ENCODE measurements around the gene MYEF2.
A peak's percentile ranks its signal among the peaks of the same experiment; 100 is the strongest.

MYEF2 gene

GRCh38 chr15:48143856-48144255 is 34.2 kb downstream of the MYEF2 start:
- no peak for DNase-seq

- DNase-seq, result no peak
Measured at GRCh38 chr15:48132874-48133273, 45.2 kb downstream of the MYEF2 start.

- no peak for DNase-seq
Measured at GRCh38 chr15:48131324-48131723, 46.8 kb downstream of the MYEF2 start.

GRCh38 chr15:48126667-48127355 is 51.3 kb downstream of the MYEF2 start:
- no peak for DNase-seq

GRCh38 chr15:48121849-48122248 is 56.2 kb downstream of the MYEF2 start:
- DNase-seq, result no peak

GRCh38 chr15:48120745-48121144 is 57.4 kb downstream of the MYEF2 start, which contains the start of gene SLC24A5:
Gene SLC24A5, plus strand, starts transcription at chr15:48120990. Its CDS starts 55 bp downstream, at chr15:48121045.
- DNase-seq, result no peak

- no peak for DNase-seq
Measured at GRCh38 chr15:48119277-48119676, 58.8 kb downstream of the MYEF2 start.

GRCh38 chr15:48112242-48112641 is 65.9 kb downstream of the MYEF2 start:
- peak; percentile 14 for DNase-seq

- no peak for DNase-seq
Measured at GRCh38 chr15:48109856-48110531, 68.1 kb downstream of the MYEF2 start.

- no peak for DNase-seq
Measured at GRCh38 chr15:48109212-48109611, 68.9 kb downstream of the MYEF2 start.

- DNase-seq, result no peak
Measured at GRCh38 chr15:48105936-48106335, 72.2 kb downstream of the MYEF2 start.

GRCh38 chr15:48103647-48104046 is 74.4 kb downstream of the MYEF2 start:
- DNase-seq, result no peak

- no peak for DNase-seq
Measured at GRCh38 chr15:48102167-48102566, 75.9 kb downstream of the MYEF2 start.

- no peak for DNase-seq
Measured at GRCh38 chr15:48101376-48101961, 76.6 kb downstream of the MYEF2 start.

- DNase-seq, result no peak
Measured at GRCh38 chr15:48097264-48097663, 80.8 kb downstream of the MYEF2 start.

GRCh38 chr15:48096813-48097212 is 81.3 kb downstream of the MYEF2 start:
- DNase-seq, result no peak

- no peak for DNase-seq
Measured at GRCh38 chr15:48096355-48096786, 81.7 kb downstream of the MYEF2 start.

- DNase-seq, result no peak
Measured at GRCh38 chr15:48091522-48091921, 86.6 kb downstream of the MYEF2 start.

GRCh38 chr15:48090666-48091065 is 87.4 kb downstream of the MYEF2 start:
- no peak for DNase-seq

- no peak for DNase-seq
Measured at GRCh38 chr15:48090115-48090514, 88.0 kb downstream of the MYEF2 start.

- no peak for DNase-seq
Measured at GRCh38 chr15:48089702-48090101, 88.4 kb downstream of the MYEF2 start.

GRCh38 chr15:48087844-48088243 is 90.3 kb downstream of the MYEF2 start:
- no peak for DNase-seq

GRCh38 chr15:48086576-48086975 is 91.5 kb downstream of the MYEF2 start:
- no peak for DNase-seq

GRCh38 chr15:48086133-48086532 is 92.0 kb downstream of the MYEF2 start:
- DNase-seq, result no peak

All from NCI-H526 treated with DMSO at 0.1 percent for 48 hours (cell line).